GM21529 (cell line): ENCODE measurements around the gene ZNF813.
"Not testable (repeated sequence)": the region's sequence is repeated elsewhere in the genome, so short reads cannot be mapped to it uniquely, and the experiment has no call there.

Experiments used
- ATAC-seq: cut with Tn5 transposase; IDR thresholded peaks from one replicate; pipeline ENCODE4 v1.9.1; 2021; ENCODE audit not compliant: unreplicated experiment

ZNF813 gene

GRCh38 chr19:53475470-53475869, 7.9 kb downstream of the ZNF813 start:
- not testable (repeated sequence) for ATAC-seq

DNA sequence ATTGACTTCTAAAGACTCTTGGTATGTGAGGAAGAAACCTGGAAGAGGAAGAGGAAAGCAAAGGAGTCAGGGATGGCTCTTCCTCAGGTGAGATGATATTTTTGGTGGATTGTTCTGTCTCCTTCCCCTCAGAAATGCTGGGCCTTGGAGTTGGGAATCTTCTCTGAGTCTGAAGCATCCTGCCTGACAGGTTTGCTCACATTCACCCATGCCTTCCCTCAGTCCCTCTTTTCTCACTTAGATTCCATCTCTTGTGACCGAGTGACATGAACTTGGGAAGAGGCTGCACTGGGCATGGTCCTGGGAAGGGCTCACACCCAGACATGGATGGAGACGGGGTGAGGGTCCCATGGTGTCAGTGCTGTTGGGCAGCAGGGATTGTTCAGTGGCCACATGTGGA, 16.2 kb downstream of the ZNF813 start:
- ATAC-seq = not testable (repeated sequence)

- no peak for ATAC-seq
Measured at GRCh38 chr19:53485046-53486004, 17.8 kb downstream of the ZNF813 start.

DNA sequence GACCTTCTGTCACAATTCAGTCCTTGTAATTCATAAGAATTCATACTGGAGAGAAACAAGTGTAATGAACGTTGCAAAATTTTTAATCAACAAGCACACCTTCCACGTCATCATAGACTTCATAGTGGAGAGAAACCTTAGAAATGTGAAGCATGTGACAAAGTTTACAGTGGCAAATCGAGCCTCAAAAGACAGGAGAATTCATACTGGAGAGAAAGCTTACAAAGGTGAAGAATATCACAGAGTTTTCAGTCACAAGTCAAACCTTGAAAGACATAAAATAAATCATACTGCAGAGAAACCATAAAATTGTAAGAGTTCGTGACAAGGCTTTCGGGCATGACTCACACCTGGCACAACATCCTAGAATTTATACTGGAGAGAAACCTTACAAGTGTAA, 24.6 kb downstream of the ZNF813 start:
- ATAC-seq = no peak

GRCh38 chr19:53497311-53498023, 29.9 kb downstream of the ZNF813 start:
- not testable (repeated sequence) for ATAC-seq

DNA sequence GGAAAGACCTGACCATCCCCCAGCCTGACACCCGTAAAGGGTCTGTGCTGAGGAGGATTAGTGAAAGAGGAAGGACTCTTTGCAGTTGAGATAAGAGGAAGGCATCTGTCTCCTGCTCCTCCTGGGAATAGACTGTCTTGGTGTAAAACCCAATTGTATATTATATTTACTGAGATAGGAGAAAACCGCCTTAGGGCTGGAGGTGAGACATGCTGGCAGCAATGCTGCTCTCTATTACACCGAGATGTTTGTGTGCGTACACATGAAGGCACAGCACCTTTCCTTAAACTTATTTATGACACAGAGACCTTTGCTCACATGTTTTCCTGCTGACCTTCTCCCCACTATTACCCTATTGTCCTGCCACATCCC, 30.5 kb downstream of the ZNF813 start:
- ATAC-seq = not testable (repeated sequence)

- not testable (repeated sequence) for ATAC-seq
Measured at GRCh38 chr19:53503151-53503550, 35.6 kb downstream of the ZNF813 start.

GRCh38 chr19:53503671-53504364, 36.3 kb downstream of the ZNF813 start:
- not testable (repeated sequence) for ATAC-seq

DNA sequence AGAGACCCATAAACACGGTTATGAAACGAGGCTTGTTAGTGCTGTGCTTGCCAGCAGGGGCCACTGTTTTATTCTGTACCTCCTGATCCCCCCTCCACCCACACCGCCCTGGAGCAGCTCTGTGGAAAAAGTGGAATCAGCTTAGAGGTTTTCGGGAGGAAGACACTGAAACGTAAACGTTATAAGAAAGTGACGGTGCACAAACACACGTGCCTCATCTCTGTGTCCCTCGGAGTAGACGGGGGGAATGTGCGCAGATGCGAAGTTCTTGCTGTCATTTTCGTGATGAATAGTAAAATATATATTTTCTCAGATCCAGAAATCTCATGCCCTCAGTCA, 36.8 kb downstream of the ZNF813 start:
- not testable (repeated sequence) for ATAC-seq

DNA sequence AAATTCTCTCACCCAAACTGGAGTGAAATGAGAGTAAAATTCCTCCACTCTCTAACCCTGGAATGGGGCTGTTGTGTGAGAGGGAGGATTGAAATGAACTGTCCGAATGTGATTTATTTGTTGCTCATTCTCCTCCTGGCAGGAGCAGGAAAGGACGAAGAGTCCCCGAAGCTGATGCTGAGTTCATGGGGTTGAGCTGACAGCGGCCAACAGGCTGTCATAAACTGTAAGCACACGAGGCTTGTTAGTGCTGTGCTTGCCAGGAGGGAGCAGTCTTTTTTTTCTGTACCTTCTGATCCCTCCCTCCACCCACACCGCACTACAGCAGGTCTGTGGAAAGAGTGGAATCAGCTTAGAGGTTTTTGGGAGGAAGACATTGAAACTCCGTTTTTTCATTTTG, 37.4 kb downstream of the ZNF813 start:
- ATAC-seq = no peak

GRCh38 chr19:53506728-53507127, 39.2 kb downstream of the ZNF813 start:
- no peak for ATAC-seq

DNA sequence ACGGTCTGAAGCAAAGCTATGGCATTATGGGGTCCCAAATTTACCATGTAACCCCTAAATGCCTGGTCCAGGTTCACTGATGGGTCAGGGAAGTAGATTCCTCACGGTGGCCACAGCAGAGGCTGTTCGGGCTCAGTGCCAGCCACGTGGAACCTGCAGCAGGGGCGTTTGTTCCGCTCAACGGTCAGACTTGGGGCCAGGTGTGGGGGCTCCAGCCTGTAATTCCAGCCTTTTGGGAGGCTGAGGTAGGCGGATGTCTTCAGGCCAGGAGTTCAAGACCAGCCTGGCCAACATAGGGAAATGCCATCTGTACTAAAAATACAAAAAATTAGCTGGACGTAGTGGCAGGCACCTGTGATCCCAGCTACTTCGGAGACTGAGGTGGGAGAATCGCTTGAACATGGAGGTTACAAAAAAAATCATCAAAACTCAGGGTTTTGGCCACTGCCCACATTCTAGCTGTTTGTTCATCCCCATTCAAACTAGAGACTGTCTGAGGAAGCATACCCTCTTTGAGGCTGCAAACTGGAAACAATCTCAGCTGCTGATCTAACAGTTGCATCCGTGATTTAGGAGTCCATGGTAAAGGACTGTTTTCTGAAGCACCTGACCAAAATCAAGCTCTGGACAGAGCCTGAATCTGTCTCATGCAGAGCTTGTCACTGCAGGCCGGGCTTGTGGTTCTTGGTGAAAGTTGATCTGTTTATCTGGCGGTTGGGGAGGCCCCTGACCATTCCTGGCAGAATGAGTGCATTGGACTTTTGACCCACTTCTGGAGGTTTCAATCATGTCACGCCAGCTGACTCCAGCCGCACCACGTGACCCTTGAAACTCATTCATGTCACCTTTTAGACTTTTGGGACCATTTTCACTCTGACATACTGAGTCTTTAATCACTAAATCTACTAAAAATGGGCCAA, 40.2 kb downstream of the ZNF813 start:
- ATAC-seq = no peak

- ATAC-seq = no peak
Measured at GRCh38 chr19:53509443-53509842, 41.9 kb downstream of the ZNF813 start.

GRCh38 chr19:53509845-53510244, 42.3 kb downstream of the ZNF813 start:
- ATAC-seq = no peak

DNA sequence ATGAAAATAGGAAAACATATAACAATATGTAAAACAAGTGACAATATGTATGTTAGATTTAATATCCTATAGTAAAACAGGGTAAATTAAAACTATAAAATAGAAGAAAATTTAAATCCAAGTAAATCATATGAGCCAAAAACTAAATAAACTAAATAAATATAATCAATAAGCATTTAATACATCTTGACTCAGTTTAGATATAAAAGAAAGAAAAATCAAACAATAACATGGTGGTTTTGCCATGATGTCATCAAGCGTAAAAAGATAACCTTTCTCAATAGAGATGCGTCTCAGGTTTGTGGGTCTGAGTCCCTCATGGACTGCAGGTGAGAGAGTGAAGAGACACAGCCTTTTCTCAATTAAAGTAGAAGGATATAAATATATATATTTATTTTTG, 43.8 kb downstream of the ZNF813 start:
- ATAC-seq = no peak

- ATAC-seq = no peak
Measured at GRCh38 chr19:53511933-53512374, 44.4 kb downstream of the ZNF813 start.

DNA sequence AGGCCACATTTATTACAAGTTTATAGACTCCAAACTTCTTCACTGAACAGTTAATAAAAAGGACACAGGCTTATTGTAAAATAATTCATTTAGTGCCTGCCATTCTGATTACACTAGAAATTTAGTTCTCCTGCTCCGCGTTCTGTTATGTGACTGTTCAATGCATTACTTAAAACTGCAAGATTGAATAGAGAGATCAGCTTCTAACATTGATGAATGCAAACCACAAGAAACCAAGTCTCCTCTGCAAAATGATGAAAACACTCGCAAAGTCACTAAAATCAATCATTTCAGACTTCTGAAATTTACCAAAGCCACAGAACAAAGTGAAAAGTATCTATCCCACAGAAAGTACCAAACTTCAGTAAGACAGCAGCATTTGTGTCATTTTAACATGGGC, 47.5 kb downstream of the ZNF813 start:
- ATAC-seq = not testable (repeated sequence)

DNA sequence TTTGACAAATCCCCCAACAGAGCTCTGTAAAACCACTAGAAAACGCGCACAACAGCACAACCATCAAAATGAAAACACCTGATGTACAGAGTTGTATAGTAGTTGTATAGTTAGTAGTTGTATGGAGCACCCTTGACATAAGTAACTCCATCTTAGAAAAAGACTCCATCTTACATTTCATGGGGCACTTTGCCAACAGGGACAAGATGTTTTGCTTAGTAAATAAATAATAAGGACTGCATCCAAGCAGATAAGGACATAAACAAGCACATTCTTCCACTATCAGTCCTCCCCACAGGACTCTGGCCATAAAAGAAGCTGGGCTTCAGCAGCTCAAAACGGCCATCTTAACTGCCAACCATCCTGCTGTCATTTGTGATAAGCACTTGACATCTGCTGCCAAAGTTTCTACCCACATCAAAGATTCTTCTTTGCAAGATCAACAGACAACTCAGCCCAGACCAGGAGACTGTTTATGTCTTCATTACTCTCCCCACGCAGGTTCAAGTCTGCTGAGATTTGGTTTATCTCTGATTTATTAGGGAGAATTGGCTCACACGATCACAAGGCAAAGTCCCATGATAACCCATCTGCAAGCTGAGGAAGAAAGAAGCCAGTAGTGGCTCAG, 49.7 kb downstream of the ZNF813 start:
- ATAC-seq = no peak

DNA sequence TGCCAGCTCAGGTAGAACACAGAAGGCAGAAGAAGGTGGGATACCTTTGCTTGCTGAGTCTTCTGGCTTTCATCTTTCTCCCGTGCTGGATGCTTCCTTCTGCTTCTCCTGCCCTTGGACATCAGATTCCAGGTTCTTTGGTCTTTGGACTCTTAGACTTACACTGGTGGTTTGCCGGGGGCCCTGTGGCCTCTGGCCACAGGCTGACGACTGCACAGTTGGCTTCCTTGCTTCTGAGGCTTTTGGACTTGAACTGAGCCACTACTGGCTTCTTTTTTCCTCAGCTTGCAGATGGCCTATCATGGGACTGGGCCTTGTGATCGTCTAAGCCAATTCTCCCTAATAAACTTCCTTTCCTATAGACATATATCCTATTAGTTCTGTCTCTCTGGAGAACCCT, 50.6 kb downstream of the ZNF813 start:
- no peak for ATAC-seq

GRCh38 chr19:53518716-53519115, 51.2 kb downstream of the ZNF813 start:
- ATAC-seq = no peak
